ENCODE data around the gene CNTNAP2. TPM values are rescaled to one million over a fixed set of nuclear protein-coding genes. Genes with fewer than 3 reads are reported as not detected.

Gene CNTNAP2
- total and polyA plus RNA-seq, 2 of the 4 experiments (the other 2 are of a cell fraction), result not detected

DNA sequence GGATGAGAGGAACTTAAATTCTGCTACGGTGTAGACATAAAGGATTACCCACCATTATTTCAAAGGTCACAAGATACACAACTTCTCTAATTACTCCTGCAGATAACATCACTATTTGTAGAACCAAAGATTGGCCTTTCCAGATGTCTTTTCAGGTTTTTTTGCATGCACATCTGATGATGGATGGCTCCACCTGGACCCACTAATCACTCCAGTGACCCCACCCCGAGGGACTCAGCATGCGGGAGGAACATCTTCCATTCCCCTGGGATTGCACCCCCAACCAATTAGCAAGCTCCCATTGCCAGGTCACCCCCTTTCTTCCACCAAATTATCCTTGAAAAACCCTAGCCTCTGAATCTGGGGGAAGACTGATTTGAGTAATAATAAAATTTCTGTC lies 608.9 kb downstream of the CNTNAP2 start:
- Histone ChIP-seq H3K36me3 (ENCODE audit: control insufficient read depth, insufficient read depth, low read length) (no peaks in the 10 kb centered on the region), H2BK5ac (ENCODE audit: low read depth, low read length, poor library complexity, severe bottlenecking) (no peak overlapping the region), H2AFZ (replicated peaks; ENCODE audit: low read length, poor library complexity) (no peak overlapping the region), H2BK20ac (ENCODE audit: low read depth, low read length) (no peak overlapping the region), H3K4ac (ENCODE audit: low read depth, low read length) (no peak overlapping the region), H3K9ac (ENCODE audit: low read depth, low read length) (no peak overlapping the region), H3K18ac (ENCODE audit: low read depth, low read length) (no peak overlapping the region), H2BK15ac (ENCODE audit: low read depth, low read length) (no peak overlapping the region), H3K27me3 (ENCODE audit: control insufficient read depth, insufficient read depth, low read length) (no peaks in the 10 kb centered on the region), H3K23ac (ENCODE audit: low read depth, low read length) (no peak overlapping the region), H4K8ac (ENCODE audit: low read depth in 2 of 2, low read length in 2 of 2) (no peak overlapping the region), H2AK9ac (replicated peaks; ENCODE audit: low read depth, low read length, poor library complexity) (no peak overlapping the region), H3K56ac (ENCODE audit: extremely low read depth, insufficient read depth, low read length) (no peak overlapping the region), H3K79me1 (ENCODE audit: low read depth in 1 of 2, low read length in 2 of 2) (no peaks in the 10 kb centered on the region), H4K91ac (ENCODE audit: insufficient read depth, low read depth, low read length) (no peak overlapping the region), H3K4me3 (ENCODE audit: insufficient read depth, low read depth, low read length) (no peak overlapping the region), H4K5ac (ENCODE audit: low read depth, low read length) (no peak overlapping the region), H3K4me1 (ENCODE audit: control insufficient read depth, insufficient read depth, low read length) (no peaks in the 10 kb centered on the region), H4K20me1 (ENCODE audit: insufficient read depth, low read length) (no peaks in the 10 kb centered on the region), H3K9me3 (ENCODE audit: control insufficient read depth, insufficient read depth, low read length) (peaks cover 5% of the 10 kb centered on the region), H3K9me1 (ENCODE audit: insufficient read depth, low read length) (no peaks in the 10 kb centered on the region), H2BK120ac (ENCODE audit: low read depth, low read length) (no peak overlapping the region), H3K27ac (ENCODE audit: insufficient read depth, low read length) (no peak overlapping the region), H2AK5ac (ENCODE audit: low read depth, low read length) (no peak overlapping the region), H3K14ac (replicated peaks; ENCODE audit: low read depth, low read length) (no peak overlapping the region), H3K4me2 (ENCODE audit: low read depth, low read length) (no peak overlapping the region)
- ChIA-PET CTCF (no interaction called here), POLR2A (ENCODE audit: unreplicated experiment) (no interaction called here)
- BruUV-seq (replicated peaks), result no TSS peak
- no peak for DNase-seq
- dilution Hi-C loops (cut with HindIII; ENCODE audit: low sequenced_read_pairs, unreplicated experiment) (no loop called here), in situ Hi-C loops (cut with MboI; ENCODE audit: low sequenced_read_pairs) (no loop called here), intact Hi-C loops (cut with micrococcal nuclease) (no loop called here)
- WGBS, 2 experiments (ENCODE audit: extremely low coverage in 2 of 2, insufficient read length in 1 of 2), result 60% methylated on average over 1 of the region's 3 CpGs; no CpG with 5 or more reads in 1 of the 2 experiments
- no peak for ATAC-seq (ENCODE audit: low read depth)
- TF ChIP-seq, protein P1, sequence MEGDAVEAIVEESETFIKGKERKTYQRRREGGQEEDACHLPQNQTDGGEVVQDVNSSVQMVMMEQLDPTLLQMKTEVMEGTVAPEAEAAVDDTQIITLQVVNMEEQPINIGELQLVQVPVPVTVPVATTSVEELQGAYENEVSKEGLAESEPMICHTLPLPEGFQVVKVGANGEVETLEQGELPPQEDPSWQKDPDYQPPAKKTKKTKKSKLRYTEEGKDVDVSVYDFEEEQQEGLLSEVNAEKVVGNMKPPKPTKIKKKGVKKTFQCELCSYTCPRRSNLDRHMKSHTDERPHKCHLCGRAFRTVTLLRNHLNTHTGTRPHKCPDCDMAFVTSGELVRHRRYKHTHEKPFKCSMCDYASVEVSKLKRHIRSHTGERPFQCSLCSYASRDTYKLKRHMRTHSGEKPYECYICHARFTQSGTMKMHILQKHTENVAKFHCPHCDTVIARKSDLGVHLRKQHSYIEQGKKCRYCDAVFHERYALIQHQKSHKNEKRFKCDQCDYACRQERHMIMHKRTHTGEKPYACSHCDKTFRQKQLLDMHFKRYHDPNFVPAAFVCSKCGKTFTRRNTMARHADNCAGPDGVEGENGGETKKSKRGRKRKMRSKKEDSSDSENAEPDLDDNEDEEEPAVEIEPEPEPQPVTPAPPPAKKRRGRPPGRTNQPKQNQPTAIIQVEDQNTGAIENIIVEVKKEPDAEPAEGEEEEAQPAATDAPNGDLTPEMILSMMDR (conservative IDR thresholded peaks at IDR 0.05; ENCODE audit: low read depth, low read length), result no peak
- no peak for TF ChIP-seq RCOR1 (IDR thresholded peaks at IDR 0.05; ENCODE audit: insufficient replicate concordance, low read length)
- TF ChIP-seq MAZ (IDR thresholded peaks at IDR 0.05; ENCODE audit: borderline replicate concordance, low read depth, low read length), result no peak
- no peak for TF ChIP-seq RFX5 (IDR thresholded peaks at IDR 0.05; ENCODE audit: low read depth, low read length)
- TF ChIP-seq BHLHE40 (IDR thresholded peaks at IDR 0.05; ENCODE audit: low read depth, low read length), result no peak
- TF ChIP-seq RAD21 (IDR thresholded peaks at IDR 0.05; ENCODE audit: low read length), result no peak
- TF ChIP-seq, protein P2, sequence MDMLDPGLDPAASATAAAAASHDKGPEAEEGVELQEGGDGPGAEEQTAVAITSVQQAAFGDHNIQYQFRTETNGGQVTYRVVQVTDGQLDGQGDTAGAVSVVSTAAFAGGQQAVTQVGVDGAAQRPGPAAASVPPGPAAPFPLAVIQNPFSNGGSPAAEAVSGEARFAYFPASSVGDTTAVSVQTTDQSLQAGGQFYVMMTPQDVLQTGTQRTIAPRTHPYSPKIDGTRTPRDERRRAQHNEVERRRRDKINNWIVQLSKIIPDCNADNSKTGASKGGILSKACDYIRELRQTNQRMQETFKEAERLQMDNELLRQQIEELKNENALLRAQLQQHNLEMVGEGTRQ (IDR thresholded peaks at IDR 0.05; ENCODE audit: low read depth, low read length), result no peak
- TF ChIP-seq, protein P3, sequence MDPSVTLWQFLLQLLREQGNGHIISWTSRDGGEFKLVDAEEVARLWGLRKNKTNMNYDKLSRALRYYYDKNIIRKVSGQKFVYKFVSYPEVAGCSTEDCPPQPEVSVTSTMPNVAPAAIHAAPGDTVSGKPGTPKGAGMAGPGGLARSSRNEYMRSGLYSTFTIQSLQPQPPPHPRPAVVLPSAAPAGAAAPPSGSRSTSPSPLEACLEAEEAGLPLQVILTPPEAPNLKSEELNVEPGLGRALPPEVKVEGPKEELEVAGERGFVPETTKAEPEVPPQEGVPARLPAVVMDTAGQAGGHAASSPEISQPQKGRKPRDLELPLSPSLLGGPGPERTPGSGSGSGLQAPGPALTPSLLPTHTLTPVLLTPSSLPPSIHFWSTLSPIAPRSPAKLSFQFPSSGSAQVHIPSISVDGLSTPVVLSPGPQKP (IDR thresholded peaks at IDR 0.05; ENCODE audit: borderline replicate concordance, low read depth, low read length), result no peak
- TF ChIP-seq FOS (IDR thresholded peaks at IDR 0.05; ENCODE audit: low read depth, low read length), result no peak
- TF ChIP-seq MAFK (IDR thresholded peaks at IDR 0.05; ENCODE audit: low read depth, low read length), result no peak
- no peak for TF ChIP-seq CHD1 (IDR thresholded peaks at IDR 0.05; ENCODE audit: low read depth, low read length)
- TF ChIP-seq NFE2L2 (IDR thresholded peaks at IDR 0.05; ENCODE audit: low read depth, low read length), result no peak
- no peak for TF ChIP-seq CEBPB (IDR thresholded peaks at IDR 0.05; ENCODE audit: low read depth, low read length)
- no peak for TF ChIP-seq SMC3 (IDR thresholded peaks at IDR 0.05; ENCODE audit: low read depth, low read length)
